ENCODE data around the gene KIF1C. TPM values are rescaled to one million over a fixed set of nuclear protein-coding genes. Genes with fewer than 3 reads are reported as not detected.
"Not testable (repeated sequence)": the region's sequence is repeated elsewhere in the genome, so short reads cannot be mapped to it uniquely, and the experiment has no call there.

KIF1C gene
- total and polyA plus RNA-seq, 4 donors = 10.4 to 62.2 (median 36.8) TPM

DNA sequence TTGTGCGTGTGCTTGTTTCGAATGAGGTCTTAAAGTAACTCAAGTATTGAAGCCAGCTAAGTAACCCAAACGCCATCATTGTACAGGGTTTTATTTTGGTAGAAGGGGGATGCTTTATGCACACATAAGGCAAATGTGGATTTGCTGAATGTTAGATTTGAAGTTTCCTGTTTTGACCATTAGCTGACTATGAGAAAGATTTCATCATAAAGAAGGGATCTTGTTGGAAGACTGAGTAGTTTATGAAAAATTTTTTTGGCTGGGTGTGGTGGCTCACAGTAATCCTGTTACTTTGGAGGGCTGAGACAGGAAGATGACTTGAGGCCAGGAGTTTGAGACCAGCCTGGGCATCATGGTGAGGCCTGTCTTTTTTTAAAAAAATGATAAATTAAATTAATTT, 70.5 kb downstream of the KIF1C start:
- Histone ChIP-seq H3K9me3 (ENCODE audit: control insufficient read depth in 4 of 4, low read length in 3 of 4) (no peaks in the 10 kb centered on the region), H3K27ac (ENCODE audit: low read depth in 1 of 2, low read length in 2 of 2) (no peak overlapping the region), H3K4me3 (ENCODE audit: low read depth in 1 of 3, low read length in 3 of 3) (no peak overlapping the region), H3K27me3 (ENCODE audit: control insufficient read depth in 4 of 4, insufficient read depth in 4 of 4, low read length in 3 of 4) (no peaks in the 10 kb centered on the region), H3K9ac (ENCODE audit: low read depth in 1 of 2, low read length in 2 of 2) (no peak overlapping the region), H3K36me3 (ENCODE audit: control insufficient read depth in 4 of 4, insufficient read depth in 3 of 4, low read depth in 1 of 4, low read length in 3 of 4) (no peaks in the 10 kb centered on the region), H3K4me1 (ENCODE audit: control insufficient read depth in 4 of 4, insufficient read depth in 4 of 4, low read length in 3 of 4) (no peaks in the 10 kb centered on the region)
- WGBS = 91% methylated on average over 3 of the region's 3 CpGs
- TF ChIP-seq, protein P1, sequence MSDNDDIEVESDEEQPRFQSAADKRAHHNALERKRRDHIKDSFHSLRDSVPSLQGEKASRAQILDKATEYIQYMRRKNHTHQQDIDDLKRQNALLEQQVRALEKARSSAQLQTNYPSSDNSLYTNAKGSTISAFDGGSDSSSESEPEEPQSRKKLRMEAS (IDR thresholded peaks at IDR 0.05) = no peak
- TF ChIP-seq FOXA2 (IDR thresholded peaks at IDR 0.05) (no peak), HNF4A (conservative IDR thresholded peaks at IDR 0.05) (no peak), HNF4G (IDR thresholded peaks at IDR 0.05) (no peak), RXRA (IDR thresholded peaks at IDR 0.05) (no peak), JUND (IDR thresholded peaks at IDR 0.05) (no peak), NR2F2 (IDR thresholded peaks at IDR 0.05) (no peak)
- TF ChIP-seq, protein P2, sequence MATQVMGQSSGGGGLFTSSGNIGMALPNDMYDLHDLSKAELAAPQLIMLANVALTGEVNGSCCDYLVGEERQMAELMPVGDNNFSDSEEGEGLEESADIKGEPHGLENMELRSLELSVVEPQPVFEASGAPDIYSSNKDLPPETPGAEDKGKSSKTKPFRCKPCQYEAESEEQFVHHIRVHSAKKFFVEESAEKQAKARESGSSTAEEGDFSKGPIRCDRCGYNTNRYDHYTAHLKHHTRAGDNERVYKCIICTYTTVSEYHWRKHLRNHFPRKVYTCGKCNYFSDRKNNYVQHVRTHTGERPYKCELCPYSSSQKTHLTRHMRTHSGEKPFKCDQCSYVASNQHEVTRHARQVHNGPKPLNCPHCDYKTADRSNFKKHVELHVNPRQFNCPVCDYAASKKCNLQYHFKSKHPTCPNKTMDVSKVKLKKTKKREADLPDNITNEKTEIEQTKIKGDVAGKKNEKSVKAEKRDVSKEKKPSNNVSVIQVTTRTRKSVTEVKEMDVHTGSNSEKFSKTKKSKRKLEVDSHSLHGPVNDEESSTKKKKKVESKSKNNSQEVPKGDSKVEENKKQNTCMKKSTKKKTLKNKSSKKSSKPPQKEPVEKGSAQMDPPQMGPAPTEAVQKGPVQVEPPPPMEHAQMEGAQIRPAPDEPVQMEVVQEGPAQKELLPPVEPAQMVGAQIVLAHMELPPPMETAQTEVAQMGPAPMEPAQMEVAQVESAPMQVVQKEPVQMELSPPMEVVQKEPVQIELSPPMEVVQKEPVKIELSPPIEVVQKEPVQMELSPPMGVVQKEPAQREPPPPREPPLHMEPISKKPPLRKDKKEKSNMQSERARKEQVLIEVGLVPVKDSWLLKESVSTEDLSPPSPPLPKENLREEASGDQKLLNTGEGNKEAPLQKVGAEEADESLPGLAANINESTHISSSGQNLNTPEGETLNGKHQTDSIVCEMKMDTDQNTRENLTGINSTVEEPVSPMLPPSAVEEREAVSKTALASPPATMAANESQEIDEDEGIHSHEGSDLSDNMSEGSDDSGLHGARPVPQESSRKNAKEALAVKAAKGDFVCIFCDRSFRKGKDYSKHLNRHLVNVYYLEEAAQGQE (IDR thresholded peaks at IDR 0.05) = no peak
- TF ChIP-seq, protein P3, sequence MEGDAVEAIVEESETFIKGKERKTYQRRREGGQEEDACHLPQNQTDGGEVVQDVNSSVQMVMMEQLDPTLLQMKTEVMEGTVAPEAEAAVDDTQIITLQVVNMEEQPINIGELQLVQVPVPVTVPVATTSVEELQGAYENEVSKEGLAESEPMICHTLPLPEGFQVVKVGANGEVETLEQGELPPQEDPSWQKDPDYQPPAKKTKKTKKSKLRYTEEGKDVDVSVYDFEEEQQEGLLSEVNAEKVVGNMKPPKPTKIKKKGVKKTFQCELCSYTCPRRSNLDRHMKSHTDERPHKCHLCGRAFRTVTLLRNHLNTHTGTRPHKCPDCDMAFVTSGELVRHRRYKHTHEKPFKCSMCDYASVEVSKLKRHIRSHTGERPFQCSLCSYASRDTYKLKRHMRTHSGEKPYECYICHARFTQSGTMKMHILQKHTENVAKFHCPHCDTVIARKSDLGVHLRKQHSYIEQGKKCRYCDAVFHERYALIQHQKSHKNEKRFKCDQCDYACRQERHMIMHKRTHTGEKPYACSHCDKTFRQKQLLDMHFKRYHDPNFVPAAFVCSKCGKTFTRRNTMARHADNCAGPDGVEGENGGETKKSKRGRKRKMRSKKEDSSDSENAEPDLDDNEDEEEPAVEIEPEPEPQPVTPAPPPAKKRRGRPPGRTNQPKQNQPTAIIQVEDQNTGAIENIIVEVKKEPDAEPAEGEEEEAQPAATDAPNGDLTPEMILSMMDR (IDR thresholded peaks at IDR 0.05; ENCODE audit: low read depth, low read length, missing input control) = no peak
- DNase-seq (ENCODE audit: low spot score) = no peak

- no peak overlapping the region for H3K9ac ChIP-seq (ENCODE audit: low read depth in 1 of 2, low read length in 2 of 2)
- no peak overlapping the region for H3K4me3 ChIP-seq (ENCODE audit: low read depth in 1 of 3, low read length in 3 of 3)
- 88% methylated on average over 4 of the region's 4 CpGs for WGBS
- no peak overlapping the region for H3K27ac ChIP-seq (ENCODE audit: low read depth in 1 of 2, low read length in 2 of 2)
- no peaks in the 10 kb centered on the region for H3K36me3 ChIP-seq (ENCODE audit: control insufficient read depth in 4 of 4, insufficient read depth in 3 of 4, low read depth in 1 of 4, low read length in 3 of 4)
- H3K9me3 ChIP-seq (ENCODE audit: control insufficient read depth in 4 of 4, low read length in 3 of 4) = no peaks in the 10 kb centered on the region
- no peak for DNase-seq (ENCODE audit: low spot score)
- TF ChIP-seq TAF1 (conservative IDR thresholded peaks at IDR 0.05) (no peak), EGR1 (IDR thresholded peaks at IDR 0.05; ENCODE audit: low read depth in 2 of 2) (no peak), SP1 (IDR thresholded peaks at IDR 0.05) (no peak), RAD21 (IDR thresholded peaks at IDR 0.05) (no peak), HNF4A (conservative IDR thresholded peaks at IDR 0.05) (no peak), HNF4G (IDR thresholded peaks at IDR 0.05) (no peak), FOXA1 (IDR thresholded peaks at IDR 0.05) (no peak), GABPA (IDR thresholded peaks at IDR 0.05 in 1 of 2, conservative IDR thresholded peaks at IDR 0.05 in 1 of 2) (no peak)
- TF ChIP-seq, protein P3 (IDR thresholded peaks at IDR 0.05; ENCODE audit: low read depth, low read length, missing input control) = no peak
- TF ChIP-seq, protein P2 (IDR thresholded peaks at IDR 0.05) = no peak
- H3K4me1 ChIP-seq (ENCODE audit: control insufficient read depth in 4 of 4, insufficient read depth in 4 of 4, low read length in 3 of 4) = no peaks in the 10 kb centered on the region
- H3K27me3 ChIP-seq (ENCODE audit: control insufficient read depth in 4 of 4, insufficient read depth in 4 of 4, low read length in 3 of 4) = no peaks in the 10 kb centered on the region
Measured at GRCh38 chr17:5069724-5070123, 72.0 kb downstream of the KIF1C start.

- not testable (repeated sequence) for H3K9ac ChIP-seq (ENCODE audit: low read depth in 1 of 2, low read length in 2 of 2); H3K36me3 ChIP-seq (ENCODE audit: control insufficient read depth in 4 of 4, insufficient read depth in 3 of 4, low read depth in 1 of 4, low read length in 3 of 4); H3K4me1 ChIP-seq (ENCODE audit: control insufficient read depth in 4 of 4, insufficient read depth in 4 of 4, low read length in 3 of 4); H3K4me3 ChIP-seq (ENCODE audit: low read depth in 1 of 3, low read length in 3 of 3); H3K27ac ChIP-seq (ENCODE audit: low read depth in 1 of 2, low read length in 2 of 2); DNase-seq (ENCODE audit: low spot score); H3K27me3 ChIP-seq (ENCODE audit: control insufficient read depth in 4 of 4, insufficient read depth in 4 of 4, low read length in 3 of 4)
- WGBS = 90% methylated on average over 4 of the region's 5 CpGs
- H3K9me3 ChIP-seq (ENCODE audit: control insufficient read depth in 4 of 4, low read length in 3 of 4) = peaks cover 0 to 14% (median 5%) of the 10 kb centered on the region in 4 donors
Measured at GRCh38 chr17:5075472-5075871, 77.7 kb downstream of the KIF1C start.
